Measurements from ENCODE around the gene CCNA1.

The CCNA1 gene

GRCh38 chr13:36454987-36455386 lies 22.7 kb downstream of the CCNA1 start:
- DNase-seq, result no peak

- no peak for DNase-seq
These were observed 24.3 kb downstream of the CCNA1 start for GRCh38 chr13:36456577-36456976.

GRCh38 chr13:36461506-36461905 lies 29.2 kb downstream of the CCNA1 start:
- no peak for DNase-seq

GRCh38 chr13:36475468-36475867 lies 43.2 kb downstream of the CCNA1 start:
- DNase-seq, result no peak

GRCh38 chr13:36476661-36477060 lies 44.4 kb downstream of the CCNA1 start:
- no peak for DNase-seq

GRCh38 chr13:36480726-36481427 lies 48.6 kb downstream of the CCNA1 start:
- DNase-seq, result no peak

GRCh38 chr13:36490055-36490454 lies 57.8 kb downstream of the CCNA1 start:
- DNase-seq, result no peak
